ENCODE data around the gene MT3. TPM values are rescaled to one million over a fixed set of nuclear protein-coding genes. Genes with fewer than 3 reads are reported as not detected.

The MT3 gene
- polyA plus RNA-seq (ENCODE audit: insufficient read length): 1.5 TPM
- long read RNA-seq, donor 1: 0 reads
- long read RNA-seq, donor 2, partial matches to known transcripts: 0 of 1 reads
- long read RNA-seq, donor 2, other reads (novel, unspliced or antisense): 0 of 1 reads
- long read RNA-seq, donor 3, partial matches to known transcripts: 0 of 2 reads
- long read RNA-seq, donor 3, other reads (novel, unspliced or antisense): 0 of 2 reads
- long read RNA-seq, donor 4, partial matches to known transcripts: 0 of 1 reads
- long read RNA-seq, donor 4, other reads (novel, unspliced or antisense): 0 of 1 reads
- long read RNA-seq, donor 5, partial matches to known transcripts: 0 of 3 reads
- long read RNA-seq, donor 5, other reads (novel, unspliced or antisense): 0 of 3 reads
- long read RNA-seq, donor 6: 0 reads
- long read RNA-seq, donor 7, partial matches to known transcripts: 0 of 1 reads
- long read RNA-seq, donor 7, other reads (novel, unspliced or antisense): 0 of 1 reads
- long read RNA-seq, donor 8: 0 reads

DNA sequence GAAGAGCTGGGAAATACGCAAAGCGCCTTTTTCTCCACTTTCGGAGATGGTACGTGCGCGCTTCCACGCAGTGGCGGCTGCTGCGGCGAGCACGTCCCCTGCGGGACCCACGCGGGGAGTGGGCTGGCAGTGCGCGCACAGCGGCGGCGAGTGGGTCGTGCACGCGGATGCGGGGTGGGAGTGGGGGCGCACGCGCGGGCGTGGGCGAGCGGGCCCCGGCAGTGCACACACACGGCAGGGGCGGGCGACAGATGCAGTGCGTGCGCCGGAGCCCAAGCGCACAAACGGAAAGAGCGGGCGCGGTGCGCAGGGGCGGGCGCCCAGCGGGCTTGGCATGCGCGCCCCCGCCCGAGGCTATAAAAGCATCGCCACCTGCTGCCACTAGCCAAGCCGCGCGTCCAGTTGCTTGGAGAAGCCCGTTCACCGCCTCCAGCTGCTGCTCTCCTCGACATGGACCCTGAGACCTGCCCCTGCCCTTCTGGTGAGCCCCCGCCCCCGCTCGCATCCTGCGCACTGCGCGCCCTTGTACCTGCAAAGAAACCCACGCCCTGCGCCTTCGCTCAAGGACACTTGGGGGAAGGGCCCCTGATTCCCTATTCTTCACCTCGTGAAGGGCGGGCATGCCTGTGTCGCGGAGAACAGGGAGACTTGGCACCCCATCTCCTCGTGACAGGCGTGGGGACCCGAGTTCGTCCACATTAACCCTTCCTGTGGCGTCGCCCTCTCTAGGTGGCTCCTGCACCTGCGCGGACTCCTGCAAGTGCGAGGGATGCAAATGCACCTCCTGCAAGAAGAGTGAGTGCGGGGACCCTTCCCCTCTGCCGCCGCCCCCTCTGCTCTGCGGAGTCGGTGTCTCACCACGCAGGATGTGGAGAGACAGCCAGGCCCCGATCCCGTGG lies at the start of gene MT3:
MT3 (plus strand) TSS at position 388 of the 899 bp plus-strand sequence; CDS start at position 451, 63 bp downstream.
- DNase-seq: peak; percentile 38

DNA sequence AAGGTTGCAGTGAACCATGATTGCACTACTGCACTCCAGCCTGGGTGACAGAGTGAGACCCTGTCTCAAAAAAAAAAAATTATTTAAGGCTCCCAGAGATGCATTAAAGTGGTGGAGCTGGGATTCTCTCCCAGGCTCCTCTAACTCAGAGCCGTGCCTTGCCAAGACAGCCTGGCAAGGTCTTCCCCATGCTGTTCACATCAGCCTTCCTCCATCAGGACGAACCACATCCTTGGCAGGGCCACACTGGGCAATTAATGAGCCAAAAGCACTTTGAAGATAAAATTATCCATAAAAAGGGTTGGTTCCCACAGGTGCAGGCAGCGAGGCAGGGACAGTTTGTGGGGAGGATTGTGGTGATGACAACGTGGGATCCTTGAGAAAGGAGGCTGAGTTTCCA lies 49.7 kb upstream of the MT3 start:
- DNase-seq: no peak

DNA sequence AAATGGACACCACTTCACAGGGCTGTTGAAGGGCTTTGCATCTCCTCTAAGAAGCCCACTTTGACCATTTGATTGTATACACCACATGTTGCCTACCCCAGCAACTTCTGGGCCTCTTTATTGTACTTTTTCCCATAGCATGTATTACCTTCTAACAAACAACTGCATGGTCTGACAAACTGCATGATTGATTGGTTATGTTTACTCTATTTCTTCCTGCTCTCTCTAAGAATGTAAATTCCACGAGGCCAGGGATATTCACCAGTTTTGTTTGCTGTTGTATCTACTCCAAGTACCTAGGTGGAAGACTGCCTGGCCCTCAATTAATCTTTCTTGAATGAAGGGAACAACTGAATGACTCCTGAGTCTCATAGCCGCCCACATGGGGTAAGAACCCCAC lies 47.3 kb upstream of the MT3 start:
- no peak for DNase-seq

DNA sequence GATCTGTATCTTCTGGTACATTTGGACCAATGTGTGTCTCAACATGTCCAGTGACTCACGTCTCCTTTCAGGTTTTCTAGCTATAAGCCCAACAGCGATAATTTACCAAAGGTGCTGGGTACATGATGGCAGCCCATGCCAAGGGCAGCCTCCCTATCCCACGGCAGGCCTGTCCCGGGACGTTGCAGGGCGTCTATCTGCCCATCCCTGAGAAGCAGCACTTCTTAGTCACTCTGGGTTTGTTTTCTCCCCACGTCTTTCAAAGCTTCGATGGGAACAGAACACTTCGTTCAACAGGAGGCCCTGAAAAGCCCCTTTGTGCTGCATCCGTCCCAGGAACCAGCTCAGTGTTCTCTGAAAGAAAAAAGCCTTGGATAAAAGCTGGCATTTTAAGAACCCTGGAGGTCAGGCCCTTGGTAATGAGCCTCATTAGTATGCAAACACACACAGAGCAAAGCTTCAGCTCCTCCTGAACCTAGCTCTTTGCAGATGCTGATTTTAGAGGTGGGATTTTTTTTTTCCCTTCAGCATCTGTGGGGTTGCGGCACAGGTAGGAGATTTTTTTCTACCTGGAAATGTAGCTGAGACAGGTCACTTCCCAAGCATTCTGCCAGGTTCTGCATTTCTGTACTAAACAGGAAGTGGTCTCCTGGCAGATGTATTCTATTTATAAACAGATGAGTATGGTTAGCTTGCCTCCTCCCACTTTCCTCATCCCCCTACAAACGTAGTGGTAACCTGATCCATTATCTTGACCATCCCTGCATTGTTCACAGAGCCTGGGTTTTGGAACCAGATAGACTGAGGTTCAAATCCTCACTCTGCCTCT lies 42.0 kb upstream of the MT3 start:
- DNase-seq: no peak

DNA sequence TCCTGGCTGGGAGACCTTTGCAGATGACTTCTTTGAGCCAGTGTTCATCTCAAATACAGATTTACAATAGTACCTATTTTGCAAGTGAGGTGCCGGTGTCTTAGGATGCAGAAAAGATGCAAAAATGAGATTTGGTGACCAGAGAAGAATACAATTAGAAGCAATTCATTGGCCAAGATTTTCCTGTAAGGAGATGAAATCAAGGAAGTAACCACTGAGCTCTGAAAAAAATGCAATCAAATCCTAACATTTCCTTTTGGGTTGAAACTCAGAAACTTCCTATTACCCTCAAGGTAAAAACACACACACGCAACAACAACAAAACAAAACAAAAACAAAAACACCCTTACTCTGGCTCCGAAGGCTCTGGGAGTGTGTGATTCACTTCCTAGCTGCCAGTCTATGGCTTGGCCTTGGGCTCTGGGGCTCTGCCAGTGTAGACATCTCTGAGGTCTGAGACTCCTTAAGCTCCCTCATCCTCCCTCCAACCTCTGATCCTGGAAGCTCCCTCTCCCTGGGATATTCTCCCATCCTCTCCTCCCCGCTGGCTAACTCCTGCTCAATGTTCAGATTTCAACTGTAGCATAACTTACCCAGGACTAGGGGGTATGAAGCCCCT lies 41.3 kb upstream of the MT3 start:
- no peak for DNase-seq

DNA sequence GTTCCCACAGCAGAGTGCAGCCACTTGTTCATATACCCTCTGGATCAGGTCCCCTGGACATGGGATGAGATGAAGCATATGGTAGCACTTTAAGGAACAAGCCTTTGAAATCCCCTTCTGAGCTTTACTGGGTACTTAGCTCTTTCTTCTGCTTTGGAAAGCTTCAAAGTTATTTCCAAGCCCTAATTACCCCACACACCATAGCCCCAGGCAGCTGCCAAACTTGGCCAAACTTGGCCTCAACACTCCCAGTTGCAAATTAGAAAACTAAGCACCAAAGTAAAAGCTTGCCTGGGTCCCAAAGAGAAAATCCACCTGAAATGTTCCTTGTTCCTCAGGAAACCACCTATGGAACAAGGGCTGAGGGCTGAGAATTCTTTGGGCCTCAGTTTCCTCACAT lies 40.2 kb upstream of the MT3 start:
- DNase-seq: no peak

DNA sequence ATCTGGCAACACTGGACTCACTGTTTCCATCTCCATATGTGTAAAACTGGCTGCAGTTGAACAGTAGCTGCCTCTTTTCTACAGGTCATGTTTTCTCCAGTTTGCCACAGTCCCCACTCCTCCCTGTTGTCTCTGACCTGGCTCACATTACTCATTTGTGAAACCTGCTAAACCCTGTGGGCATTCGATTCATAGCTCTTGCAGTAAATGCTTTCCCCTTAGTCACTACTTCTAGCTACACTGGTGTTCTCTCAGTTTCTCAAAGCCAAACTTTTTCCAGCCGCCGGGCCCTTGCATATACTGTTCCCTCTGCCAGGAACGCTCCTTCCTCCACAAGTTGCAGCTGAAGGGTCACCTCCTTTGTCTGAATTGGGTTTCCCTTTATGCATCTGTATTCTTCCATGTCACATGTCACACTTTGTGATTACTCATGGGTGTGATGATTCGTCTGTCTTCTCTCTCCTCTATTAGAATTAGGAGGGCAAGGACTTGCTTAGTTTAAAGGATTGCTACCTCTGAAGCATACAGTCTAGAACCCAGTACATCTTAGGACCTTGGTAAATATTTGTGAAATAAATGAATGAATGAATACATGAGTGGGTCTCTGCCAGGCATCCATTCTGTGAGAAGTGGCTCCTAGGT lies 39.5 kb upstream of the MT3 start:
- DNase-seq: no peak

DNA sequence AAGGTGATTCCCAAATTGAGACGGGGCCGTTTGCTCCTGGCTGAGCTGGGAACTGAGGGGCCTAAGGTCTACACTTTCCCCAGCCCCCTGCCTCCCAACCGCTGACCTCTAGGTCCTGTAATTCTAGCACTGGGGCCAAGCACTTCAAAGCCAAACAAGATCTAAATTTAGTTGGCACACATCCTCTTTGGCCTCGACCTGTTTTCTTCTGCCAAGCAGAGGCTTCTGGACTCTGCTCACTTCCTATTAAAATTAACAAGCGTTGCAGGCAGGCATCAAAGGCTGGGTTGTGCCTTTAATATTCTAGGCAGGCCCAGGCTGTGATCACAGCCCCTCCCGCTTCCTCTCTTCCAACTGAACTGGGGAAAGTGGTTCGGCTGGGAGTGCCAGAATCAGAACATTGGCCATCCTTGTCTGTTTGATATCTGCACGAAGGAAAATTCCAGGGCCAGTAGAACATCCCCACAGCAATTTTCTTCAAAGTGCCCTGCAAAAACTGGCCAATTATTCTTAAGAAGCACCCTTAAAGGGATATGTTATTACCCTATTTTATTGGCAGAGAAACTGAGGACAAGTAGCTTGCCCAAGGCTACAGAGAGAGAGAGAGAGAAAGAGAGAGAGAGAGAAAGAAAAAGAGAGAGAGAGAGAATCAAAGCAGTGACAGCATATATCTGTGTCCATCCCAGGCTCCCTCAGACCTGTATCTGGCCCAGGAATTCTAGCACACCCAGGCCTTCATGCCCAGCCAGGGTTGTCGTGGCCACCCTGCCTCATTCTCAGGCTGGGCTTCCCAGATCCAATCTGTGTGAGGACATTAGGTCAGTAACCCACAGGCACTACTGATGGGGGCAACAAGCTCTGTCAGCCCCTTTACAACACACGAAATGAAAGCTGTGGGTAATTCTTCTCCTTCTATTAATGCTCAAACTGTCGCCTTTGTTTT lies 37.3 kb upstream of the MT3 start:
- peak; percentile 13 for DNase-seq

DNA sequence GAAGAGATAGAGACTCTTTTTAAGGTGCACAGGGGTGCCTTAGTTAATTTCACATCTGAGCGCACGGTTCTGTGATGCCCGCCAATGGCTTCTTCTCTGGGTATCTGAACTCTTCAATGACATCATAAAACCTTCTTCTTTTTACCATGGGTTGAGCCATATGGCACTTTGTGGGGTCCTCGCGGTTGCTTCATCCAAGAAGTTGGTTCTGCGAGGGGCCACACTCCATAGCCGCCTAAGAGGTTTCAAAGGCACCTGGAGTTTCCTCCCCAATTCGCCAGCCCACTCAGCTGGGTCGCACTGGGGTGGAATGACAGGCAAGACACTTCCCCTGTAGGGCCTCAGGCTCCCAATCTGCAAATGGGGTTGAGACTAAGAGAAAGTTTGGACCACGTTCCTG lies 34.9 kb upstream of the MT3 start:
- DNase-seq: no peak

DNA sequence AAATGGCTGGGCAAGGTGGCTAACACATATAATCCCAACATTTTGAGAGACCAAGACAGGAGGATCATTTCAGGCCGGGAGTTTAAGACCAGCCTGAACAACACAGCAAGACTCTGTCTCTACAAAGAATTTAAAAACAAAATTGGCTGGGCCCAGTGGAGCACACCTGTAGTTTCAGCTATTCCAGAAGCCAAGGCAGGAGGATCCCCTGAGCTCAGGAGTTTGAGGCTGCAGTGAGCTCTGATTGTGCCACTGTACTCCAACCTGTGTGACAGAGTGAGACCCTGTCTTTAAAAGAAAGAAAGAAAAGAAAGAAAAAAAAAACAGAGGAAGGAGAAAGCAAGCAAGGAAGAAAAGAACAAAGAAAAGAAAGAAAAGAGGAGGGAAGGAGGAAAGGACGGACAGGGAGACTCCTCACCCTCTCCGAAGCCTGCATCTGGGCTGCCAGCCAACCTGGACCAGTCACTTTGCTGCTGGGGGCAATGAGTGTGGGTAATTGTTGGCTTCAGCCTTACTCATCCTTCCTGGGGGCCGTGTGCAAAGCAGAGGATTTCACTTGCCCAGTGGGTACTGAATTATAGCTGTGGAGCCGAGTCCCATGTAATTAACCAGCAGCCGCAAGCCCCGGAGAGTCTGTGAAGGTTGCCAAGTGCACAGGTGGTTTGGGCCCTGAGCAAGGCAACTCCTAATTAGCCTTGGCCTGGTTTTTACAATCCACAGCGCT lies 31.1 kb upstream of the MT3 start:
- no peak for DNase-seq

DNA sequence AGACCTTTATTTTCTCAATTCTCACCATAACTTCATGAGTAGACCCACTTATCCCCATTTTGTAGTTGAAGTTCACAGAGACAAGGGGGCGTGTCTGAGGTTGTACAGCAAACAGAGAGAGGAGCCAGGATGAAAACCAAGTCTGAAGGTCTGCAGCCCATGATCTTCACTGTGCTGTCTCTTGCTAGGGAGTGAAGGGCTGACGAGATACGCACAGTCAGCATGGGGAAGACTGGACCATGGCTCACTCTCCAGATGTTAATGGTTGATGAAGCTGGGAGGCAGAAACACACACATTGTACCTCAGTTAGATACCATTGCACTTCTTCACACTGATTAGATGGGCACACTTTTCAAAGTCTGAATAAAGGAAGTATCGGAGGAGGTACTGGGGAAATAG lies 30.2 kb upstream of the MT3 start:
- DNase-seq: no peak

DNA sequence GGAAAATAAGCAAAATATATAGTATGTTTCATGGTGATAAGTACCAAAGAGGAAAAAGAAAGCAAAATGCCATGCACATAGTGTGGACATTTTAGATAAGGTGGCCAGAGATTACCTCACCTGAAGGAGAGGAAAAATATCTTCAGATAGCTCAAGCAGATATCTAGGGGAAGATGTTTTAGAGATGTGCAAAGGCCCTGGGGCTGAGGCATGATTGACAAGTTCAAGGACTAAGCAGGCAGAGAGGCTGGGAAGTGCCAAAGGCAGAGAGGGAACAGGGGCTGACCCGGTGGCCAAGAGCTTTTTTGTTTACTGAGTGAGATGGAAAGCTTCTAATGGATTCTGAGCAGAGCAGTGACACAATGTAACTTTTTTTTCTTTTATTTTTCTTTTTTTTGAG lies 28.9 kb upstream of the MT3 start:
- no peak for DNase-seq

DNA sequence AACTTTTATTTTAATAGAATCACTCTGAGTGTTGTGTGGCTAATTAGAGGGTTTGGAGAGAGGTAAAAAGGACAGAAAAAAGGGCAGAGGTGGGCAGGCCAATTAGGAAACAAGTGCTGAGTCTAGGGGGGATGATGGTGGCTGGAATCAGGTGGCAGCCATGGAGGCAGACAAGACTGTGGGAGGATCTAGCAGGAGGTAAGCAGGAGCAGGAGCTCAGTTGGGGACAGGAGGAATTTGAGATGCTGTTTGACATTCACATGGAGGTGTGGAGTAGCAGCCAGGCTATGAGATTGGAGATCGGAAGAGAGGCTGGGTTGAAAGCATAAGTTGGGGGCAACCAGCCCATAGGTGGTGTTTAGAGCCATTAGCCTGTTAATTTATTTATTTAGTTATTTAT lies 28.2 kb upstream of the MT3 start:
- no peak for DNase-seq

DNA sequence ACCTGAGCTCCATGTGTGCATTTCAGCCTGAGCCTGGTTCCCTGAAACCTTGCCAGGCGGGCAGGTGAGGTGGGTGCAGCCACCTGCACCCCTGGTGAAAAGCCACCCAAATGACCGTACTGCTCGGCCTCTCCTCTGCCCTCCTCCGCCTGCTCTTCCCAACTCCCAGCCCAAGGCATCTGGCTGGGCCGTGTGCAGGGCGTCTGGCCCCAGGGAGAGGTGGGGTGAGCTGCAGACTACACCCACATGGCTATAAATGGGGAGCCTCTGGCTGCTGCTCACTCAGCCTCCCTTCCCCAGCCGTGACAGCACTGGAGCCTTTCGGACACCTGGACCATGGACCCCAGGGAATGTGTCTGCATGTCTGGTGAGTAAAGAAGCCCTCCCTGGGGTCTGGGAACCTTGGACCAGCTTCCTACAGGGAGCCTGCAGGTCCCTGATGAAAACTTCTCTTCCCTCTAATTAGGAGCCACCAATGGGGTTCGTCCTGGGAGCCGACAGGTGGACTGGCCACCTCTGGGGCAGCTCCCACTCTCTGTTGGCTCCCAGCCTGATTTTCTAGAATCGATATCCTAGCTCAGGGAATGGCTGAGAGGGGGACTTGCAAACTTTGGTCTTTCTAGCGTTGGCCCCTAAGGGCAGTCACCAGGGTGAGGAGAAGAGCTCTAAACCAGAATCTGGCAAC lies 24.4 kb upstream of the MT3 start, which contains the start of gene MT4:
MT4 (plus strand) TSS at position 281 of the 685 bp plus-strand sequence; CDS start at position 337, 56 bp downstream.
- no peak for DNase-seq

DNA sequence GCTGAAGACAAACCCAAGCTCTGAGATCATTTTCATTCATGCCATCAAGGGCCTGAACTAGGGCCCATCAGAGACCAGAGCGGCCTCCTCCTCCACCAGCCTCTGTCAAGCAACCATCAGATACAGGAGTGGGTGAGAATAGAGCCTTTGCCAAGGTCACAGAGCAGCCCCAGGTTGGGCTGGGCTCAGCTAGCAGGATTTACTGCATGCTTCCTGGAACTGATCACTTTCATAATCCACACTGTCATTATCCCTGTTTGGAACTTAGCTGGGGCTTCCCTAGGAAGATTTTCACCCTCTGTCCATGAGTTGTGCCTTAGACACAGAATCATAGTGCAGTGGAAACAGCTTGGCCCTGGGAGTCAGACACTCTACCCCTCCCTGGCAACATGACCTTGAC lies 19.4 kb upstream of the MT3 start:
- DNase-seq: no peak

DNA sequence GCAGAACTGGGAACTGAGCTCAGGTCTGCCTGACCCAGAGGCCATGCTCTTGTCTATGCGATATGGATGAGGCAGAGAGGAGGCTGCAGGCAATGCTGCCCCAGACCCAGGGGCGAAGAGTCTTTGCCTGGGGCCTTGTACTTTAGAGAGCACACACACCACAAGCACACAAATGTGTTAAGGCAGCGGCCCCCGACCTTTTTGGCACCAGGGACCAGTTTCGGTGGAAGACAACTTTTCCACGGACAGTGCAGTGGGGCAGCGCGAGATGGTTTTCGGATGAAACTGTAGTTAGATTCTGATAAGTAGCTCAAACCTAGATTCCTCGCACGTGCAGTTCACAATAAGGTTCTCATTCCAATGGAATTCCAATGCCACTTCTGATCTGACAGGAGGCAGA lies 17.8 kb upstream of the MT3 start:
- DNase-seq: no peak

DNA sequence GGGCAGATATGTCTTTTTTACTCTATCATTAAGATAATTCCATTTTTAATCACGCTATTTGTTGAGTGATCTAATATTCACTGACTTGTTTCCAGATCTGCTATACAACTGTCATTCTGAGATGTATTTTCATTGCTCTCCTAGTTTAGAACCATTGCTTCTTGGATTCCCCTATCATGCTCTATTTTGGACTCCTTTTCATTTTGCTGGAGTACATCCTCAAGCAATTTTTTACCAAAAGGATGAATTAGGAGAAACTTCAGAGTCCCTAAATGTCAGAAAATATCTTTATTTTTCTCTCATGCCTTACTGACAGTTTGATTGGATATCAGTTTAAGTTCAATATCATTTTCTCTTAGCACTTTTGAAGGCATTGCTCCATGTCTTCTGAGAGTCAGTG lies 14.7 kb upstream of the MT3 start:
- DNase-seq: no peak

DNA sequence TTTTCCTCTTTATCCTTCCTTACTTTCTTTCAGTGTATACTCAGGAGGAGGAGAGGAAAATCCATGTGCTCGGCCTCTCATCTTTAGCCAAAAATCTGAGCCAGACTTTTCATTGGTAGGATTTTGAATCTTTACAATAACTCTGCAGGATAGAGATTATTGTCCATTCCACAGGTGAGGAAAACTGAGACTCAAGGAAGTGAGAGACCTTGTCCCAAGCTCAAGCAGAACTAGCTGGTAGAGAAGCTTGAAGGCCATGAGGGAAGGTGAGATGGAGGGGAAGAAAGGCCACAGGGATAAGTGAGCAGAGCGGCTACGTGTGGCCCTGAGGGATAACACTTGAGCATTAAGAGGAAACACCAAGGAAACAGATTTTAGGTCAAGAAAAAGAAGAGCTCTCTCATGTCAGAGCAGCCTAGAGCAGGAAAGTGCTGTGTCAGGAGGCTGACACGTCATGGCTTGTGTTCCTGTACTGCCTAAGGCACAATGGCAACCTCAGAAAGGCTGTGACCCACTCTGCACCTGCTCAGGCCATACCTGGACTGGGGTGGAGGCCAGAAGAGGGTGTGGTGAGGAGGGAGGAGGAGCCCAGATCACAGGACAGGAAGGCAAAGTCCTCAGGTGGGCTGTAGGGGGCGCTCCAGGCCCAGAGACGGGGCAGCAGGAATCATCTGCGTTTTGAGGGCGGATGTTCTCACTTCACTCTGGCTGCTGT lies 12.6 kb upstream of the MT3 start:
- DNase-seq: no peak
